SW480 (cell line): Measurements from ENCODE around the gene CUBN.

ENCODE experiments used
- DNase-seq: peaks from one replicate; pipeline ENCODE4 v3.0.0-alpha.2; 2016; ENCODE audit warnings: low spot score

CUBN gene

DNA sequence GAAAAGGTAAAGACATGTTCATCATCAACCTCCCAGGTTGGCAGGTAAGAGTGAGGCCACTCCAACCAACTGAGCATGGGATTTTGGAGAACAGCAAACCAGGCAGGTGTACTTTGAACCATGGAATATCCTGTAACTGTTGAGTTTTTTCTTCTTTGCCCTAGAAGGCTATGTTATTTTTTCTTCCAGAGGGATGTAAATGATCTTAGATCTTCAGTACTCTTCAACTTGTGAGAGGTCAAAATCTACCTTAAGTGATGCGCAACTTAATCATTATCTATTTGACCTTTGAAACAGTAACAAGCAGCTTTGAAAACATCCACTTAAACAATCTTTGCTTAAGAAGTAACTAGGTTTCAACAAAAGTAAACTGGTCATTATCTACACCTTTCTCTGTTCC lies at the start of gene CUBN:
CUBN (minus strand) TSS at position 71 of the 400 bp plus-strand sequence; CDS start at position 25, 46 bp downstream.
- no peak for DNase-seq

DNA sequence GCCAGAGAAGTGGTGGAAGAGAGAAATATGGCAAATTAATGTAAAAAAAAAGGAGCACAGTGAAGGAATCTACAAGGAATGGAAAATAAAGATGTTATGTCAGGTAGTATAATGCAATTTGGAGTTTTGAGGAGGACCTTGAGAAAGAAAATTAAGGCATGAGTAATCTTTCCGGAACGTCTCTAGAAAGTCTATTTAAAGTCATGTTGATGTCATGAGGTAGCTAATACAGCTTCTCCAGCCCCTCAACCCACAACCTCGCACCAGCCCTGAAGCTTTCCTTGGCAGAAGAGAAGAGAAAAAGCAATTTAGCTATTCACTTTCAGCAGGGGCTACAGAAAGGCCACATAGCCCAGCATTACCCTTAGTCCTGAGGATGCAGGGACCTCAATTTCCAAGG lies 49.4 kb upstream of the CUBN start:
- DNase-seq = no peak

DNA sequence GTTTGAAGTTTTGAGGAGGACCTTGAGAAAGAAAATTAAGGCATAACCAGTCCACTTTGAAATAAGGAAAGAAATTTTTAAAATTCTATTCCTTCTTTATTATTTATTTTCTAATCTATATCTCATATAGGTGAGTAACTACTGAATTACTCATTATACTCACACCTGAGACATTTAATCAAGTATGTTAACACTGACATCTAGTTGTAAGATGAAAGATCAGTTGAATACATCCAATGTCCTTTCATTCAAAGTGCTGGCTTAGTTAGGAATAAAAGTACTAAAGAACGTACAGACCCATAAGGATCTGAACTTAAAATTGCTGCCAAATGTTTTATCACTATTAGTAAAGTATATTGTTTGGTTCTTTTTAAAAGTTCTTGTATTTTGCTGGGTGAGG lies 48.4 kb upstream of the CUBN start:
- peak; percentile 13 for DNase-seq

DNA sequence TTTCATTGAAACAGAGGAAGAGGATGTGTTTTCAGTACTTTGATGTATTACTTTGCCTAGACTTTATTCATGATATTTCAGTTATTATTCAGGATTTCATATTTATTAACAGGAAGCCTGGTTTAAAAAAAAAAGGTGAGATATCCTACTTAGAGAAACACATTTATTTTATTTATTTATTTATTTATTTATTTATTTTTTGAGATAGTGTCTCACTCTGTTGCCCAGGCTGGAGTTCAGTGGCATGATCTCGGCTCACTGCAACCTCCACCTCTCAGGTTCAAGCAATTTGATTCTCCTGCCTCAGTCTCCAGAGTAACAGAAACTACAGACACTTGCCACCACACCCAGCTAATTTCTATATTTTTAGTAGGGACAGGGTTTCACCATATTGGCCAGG lies 47.4 kb upstream of the CUBN start:
- DNase-seq = no peak

DNA sequence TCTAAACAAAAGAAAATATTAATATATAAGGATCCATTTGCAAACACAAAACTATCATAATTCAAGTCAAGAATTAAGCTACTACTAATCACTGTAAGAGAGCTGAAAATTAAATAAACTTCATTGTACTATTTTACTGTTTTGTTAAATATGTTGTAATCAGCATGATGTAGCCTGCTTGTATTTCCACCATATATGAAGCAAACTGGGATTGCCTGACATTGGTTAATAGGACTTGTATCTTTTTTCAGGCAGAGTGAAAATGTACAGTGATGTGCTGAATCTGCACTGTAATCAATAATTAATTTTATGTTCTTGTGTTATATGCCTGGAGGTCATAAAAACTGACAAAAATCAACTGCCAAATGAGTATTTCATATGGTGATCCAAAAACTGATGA lies 46.5 kb upstream of the CUBN start:
- no peak for DNase-seq

DNA sequence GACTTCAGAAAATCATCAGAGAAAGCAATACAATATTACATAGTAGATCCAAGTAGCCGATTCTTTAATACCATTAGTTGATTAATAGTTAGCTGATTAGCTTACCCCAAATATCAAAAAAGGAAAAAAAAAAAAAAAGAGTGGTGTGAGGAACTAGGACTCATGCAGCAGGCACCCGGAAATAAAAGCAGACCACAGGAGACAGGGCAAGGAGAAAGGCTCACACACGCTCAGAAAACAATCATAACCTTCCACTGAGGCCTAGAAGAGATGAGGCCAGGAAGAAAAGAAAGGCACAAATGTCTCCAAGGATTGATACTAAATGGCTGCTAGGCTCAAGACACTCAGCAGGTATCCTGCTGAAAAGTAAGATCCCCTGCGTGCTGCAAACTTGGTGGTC lies 45.9 kb upstream of the CUBN start:
- no peak for DNase-seq

DNA sequence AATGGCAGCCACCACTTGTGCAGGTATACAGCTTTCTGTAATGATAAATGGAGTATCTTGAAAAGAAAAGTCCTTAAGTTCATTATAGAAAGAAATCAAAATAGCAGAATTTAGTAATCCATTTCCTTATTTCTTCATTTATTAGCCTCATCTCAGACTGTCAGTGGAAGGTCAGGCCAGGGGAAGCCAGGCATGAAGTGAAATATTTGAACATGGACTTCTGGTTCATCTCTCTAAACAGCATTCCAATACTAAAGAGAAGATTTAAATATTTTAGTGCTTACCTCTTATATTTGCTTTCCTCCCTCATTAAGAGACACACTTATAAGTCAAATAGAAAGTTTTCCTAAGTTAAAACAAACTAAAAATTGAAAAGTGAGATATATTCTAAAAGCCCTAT lies 45.0 kb upstream of the CUBN start:
- no peak for DNase-seq

DNA sequence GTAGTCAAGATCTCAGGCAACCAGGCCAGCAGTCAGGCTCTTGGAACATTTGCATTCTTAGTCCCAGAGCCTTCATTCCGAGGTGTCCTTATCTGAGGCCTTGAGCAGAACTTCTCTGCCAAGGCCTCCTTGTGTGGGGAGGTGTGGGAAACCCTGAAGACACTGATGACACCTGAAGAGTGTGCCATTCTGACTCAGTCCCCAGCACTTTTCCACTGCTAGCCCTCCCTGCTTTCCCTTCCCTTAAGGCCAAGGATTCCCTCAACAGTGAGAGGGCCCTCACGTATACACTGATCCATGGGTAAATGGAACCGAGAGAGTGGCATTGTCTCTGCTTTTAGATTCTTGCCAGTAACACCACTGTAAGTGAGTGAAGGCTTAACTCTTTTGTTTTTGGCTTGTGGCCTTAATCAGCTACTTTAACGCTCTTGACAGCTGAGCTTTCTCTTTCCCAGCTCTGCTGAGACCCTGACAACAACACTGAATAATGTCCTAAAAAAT lies 41.6 kb upstream of the CUBN start:
- no peak for DNase-seq

DNA sequence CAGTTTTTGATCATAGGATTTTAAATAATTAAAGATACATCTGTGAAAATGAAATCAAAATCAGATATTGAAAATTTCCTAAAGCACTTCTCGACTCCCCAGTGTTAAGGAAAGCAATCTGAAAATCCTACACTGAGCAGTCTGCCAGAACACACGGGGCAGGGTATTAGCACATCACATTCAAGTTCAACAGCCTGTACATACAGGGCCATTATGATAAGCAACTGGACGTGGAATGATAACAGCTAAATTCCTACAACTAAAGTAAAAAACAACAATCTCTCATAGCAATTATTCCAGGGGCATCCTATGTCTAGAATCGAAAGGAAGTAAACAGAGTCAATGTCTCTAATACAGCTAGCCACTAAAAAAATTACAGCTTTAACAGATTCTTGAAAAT lies 40.2 kb upstream of the CUBN start:
- DNase-seq = no peak

DNA sequence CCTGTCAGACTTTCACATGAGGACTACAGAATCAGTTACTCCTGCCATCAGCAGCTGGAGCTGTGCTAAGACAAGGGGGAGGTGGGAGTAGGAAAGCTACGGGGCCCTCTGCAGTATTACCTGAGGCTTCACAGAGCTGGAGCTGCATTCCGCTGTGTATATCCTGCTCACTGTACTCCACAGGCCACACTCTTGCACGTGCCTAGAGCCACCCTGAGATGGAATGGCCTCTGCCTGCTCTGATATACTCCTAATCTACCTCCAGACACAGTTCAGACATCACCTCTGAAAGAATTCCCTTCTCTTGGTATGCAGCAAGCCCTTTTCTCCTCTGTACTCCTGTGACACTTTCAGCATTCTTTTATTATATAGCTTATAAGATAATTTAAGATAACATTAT lies 37.1 kb upstream of the CUBN start:
- no peak for DNase-seq

DNA sequence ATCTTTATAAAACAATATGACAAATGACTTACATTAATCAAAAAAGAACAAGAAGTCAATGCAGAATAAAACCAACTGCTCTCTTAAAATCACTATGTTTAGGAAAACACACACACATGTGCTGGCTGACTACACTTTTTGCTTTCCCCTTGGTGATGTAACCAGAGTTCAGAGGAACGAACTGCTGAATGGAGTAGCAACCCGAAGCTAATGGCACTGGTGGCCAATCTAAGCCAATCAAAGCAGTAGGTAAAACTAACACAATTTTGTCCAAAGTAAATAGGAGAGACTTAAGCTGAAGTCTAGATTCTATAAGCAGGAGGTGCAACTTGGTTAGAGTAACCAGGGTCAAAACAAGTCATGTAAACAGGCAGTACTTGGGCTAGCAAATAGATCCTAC lies 33.2 kb upstream of the CUBN start:
- DNase-seq = no peak

DNA sequence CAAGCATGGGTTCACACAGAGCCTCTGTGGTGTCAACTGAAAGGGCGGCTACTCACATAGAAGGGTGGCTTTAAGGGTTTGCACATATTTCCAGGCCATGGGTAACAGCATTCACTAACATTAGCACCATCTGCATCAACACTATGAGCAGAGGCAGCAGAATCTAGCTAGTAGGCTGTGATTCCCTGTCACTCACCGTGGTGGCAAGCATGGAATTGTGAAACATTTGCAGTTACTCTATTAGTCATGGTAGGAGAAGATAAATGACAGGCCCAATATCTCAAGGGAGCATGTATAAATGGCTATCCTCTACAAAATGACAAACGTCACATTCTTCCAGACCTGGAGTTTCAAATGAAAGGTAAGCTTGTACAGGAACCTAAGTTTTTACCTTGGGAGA lies 32.2 kb upstream of the CUBN start:
- DNase-seq = no peak

DNA sequence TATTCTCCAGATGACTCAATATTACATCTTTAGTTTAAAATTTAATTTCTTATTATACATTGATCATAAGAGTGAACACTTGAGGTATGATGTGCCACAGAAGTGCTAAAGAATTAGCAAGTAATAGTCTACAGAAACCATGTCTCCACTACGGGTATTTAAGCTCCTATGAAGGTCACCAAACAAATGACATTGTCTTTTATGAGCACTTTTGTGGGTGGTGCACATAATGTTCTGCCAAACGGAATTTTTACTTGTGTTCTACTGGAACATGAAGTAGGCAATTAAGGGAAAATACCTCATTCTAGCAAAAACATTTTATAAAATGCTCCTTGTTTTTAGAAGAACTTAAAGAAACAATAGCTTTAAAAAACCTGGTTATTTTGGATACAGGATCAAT lies 27.4 kb upstream of the CUBN start:
- DNase-seq = no peak

DNA sequence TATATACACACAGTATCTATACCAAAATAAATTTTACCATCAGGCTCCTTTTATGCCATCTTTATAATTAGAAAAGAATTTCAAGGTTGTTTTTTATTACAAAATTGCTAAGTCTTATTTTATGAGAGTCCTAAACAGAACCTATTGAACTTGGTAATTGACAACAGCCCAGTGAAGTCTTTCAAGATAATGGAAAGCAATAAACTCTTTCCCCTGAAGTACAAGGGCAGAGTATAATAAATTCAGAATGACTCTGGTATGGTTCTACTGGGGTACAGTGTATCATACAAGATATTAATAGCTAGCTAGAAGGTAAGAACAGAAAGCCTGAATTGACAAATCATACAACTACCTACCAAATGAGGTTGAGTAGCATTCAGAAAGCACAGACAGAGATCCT lies 26.2 kb upstream of the CUBN start:
- no peak for DNase-seq

DNA sequence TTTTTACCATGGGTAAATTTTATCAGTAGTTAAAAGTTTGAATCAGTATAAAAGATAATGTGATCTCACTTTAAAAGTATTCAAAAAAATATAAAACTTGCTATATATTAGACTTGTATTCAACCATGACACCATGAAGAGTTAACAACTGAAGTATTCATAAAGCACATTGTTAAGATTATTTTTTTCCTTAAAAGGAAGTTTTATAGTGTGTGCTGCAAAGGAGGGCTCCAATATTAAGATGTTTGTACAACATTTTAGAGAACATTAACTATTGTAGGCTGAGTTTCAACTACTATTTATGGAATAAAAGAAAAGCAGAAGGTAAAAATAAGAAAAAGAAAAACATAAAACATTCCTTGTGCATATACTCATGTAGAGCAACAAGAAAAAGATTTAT lies 24.5 kb upstream of the CUBN start:
- DNase-seq = no peak

DNA sequence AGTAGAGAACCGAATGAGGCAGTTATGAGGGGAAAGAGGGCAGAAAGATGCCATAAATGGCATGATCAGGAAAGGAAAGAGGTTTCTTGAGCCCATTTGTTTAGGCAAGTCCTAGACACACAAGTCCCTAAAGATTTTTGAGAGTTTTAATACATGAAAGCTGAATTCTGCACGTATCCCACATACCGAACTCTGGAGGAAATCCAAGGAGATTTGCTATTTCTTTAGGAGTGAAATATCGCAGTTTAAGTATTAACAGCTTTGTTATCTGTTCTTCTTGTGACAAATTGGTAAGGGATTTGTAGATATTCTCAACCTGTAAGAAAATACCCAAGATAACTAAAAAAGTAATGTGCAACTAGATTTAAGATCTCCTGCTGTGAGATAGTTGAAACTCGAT lies 23.7 kb upstream of the CUBN start:
- DNase-seq = no peak

DNA sequence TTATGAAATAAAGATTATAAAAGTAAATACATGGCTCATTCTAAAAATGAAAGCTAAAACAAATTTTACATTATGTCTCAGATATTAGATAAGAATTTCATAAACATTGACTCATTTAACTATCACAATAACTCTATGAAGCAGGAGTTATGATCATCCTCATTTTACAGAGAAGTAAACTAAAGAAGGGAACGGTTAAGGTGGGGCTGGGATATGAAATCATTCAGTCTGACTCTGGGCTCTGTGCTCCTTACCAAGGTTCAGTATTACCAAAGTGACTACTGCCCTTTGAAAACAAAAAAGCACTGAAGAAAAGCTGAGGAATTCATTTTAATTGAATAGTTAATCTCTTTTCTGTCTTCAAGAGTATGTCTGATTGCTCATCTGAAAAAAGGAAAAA lies 22.1 kb upstream of the CUBN start:
- no peak for DNase-seq

DNA sequence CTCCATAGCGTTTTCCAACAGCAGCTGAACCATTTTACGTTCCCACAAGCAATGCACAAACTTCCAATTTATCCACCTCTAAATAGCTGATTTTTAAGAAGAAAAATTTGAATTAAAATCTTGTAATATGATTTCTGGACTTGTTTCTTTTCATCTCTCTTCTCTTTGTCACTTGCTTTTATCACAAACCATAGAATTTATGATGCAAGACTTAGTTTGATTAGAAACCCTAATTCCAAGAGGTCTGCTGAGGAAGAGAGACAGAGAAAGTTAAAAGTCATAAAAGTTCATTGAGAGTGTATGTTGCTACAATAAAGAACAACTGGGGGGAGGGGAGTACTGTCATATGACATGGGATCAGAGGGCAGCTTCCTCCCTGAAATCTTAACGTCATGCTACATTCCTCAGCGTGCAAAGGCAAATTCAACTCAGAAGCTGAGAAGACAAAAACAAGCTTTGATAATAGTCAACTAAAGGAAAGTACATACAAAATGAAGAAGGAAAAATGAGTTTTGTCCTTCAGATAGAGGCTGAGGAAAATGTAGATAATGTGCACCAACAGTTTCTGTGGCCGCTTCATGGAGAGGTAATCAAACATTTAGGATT lies 18.4 kb upstream of the CUBN start:
- DNase-seq = no peak

DNA sequence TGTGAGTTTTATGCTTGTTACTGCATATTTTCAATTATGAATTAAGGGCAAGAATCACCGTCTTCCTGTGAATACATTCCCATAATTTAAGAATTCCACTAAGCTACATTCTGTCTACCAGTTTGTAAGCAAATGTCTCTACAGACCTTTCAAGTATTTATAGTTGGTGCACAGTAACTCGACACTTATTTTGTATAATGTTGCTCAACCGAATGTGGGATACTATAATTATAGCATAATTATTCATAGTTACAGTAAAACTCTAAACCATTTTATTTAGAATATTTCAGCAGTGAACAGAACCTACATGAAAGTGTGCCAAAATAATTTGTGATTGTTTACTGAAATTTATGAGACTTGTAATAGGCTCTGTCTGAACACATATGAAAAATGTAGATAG lies 17.3 kb upstream of the CUBN start:
- DNase-seq = no peak

DNA sequence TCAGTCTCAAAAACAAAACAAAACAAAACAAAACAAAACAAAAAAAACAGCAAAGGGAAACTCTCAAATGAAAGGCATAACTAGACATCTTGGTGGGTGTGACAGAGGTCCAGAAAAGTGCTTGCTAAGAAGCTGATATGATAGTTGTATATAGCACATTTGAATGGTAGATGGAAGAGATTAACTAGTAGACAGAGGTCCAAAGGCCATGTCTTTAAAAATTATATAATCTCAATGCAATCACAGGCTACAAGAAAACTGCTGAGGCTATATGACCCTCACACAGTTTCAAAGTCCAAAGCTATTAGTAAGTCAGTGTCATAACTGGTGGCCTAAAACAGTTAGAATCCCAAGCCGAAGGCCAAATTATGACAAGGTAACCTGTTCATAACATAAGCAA lies 15.6 kb upstream of the CUBN start:
- DNase-seq = no peak

DNA sequence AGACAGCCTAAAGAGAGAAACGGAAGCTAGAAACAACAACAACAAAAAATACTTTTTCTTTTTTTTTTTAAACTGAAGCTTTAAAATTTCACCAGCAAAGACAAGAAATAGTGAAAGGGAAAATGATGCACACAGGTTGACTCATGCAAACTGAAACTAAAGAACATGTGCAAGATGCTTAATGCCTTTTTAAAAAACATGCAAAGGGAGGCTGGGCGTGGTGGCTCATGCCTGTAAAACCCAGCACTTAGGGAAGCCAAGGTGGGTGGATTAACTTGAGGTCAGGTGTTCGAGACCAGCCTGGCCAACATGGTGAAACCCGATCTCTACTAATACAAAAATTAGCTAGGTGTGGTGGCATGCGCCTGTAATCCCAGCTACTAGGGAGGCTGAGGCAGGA lies 15.1 kb upstream of the CUBN start:
- no peak for DNase-seq

DNA sequence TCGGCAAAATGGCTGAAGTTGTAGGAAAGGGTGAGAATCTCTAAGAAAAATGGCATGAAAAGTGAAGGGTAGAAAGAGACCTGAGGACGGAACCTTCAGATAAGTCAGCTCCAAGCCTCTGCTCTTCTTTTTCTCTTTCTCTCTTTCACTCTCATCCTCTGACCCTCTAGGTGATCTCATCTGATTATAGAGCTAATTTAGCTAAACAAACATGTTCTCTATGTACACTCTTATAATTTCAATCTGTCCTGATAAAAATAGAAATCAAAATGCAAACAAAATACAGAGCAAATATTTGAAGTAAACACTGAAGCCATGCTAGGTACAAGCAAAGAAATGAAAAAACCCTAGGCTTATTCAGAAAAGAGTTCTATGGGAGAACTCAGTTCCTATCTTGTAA lies 14.4 kb upstream of the CUBN start:
- DNase-seq = no peak

DNA sequence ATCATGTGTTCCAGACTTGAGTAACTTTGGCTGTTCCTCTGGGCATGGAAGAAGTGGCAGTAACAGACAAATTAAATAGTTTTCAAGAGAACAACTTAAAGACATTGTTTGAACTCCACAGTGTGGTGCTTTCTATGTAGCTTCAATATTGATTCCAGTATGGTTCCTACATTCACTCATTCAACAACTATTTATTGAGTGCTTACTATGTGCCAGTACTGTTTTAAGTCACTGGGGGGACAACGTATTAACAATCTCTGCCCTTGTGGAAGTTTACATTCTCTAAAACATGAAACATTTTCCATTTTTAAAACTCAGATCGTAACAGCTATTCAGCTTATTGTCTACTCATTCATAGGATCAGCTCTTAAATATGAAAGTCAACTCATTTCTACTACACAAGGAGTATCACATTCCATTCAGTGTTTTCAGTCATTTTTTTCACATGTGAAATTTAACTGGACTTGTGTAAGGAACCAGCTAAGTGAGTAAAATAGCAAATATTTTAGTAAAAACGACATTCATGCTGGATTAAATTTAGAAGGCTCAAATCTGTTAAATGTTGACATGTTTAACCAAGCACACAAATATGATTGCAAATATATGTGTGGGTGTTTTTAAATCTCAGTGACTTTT lies 13.6 kb upstream of the CUBN start:
- DNase-seq = no peak

DNA sequence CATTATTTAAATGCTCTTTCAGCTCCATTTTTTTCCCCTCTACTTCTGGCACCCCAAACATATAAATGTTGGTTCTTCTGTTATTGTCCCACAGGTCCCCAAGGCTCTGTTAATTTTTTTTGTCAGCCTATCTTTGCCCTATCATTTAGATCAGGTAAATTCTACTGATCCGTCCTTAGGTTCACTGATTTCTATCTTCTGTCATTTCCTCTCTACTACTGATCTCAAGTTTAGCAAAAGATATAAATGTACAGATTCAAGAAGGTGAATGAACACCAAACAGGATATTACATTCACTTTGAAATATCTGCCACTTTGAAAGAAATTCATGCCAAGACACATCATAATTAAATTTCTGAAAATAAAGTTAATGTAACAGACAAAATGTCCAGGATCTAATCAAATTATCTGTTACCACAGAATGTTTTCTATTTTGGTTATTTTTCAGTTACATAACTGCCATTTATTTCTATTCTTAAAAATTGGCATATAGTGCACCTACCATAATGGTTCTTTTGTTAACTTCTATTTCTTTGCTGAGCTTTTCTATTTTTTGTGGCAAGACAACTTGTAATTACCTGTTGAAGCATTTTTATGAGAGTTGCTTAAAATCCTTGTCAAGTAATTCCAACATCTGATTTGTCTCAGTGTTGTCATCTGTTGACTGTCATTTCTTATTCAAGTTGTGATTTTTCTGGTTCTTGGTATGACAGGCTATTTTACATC lies 12.1 kb upstream of the CUBN start:
- DNase-seq = no peak
